Hematopoietic multipotent progenitor cell treated with erythropoietin and hydrocortisone succinate and interleukin-3 and kit ligand, for 17 days (in vitro differentiated cells): ENCODE results near the gene MBOAT7.
A peak's percentile ranks its signal among the peaks of the same experiment; 100 is the strongest.

Source experiments
- DNase-seq: peaks from one replicate; pipeline ENCODE4 v3.0.0-alpha.2; 2015; ENCODE audit warnings: low spot score

MBOAT7 gene

DNA sequence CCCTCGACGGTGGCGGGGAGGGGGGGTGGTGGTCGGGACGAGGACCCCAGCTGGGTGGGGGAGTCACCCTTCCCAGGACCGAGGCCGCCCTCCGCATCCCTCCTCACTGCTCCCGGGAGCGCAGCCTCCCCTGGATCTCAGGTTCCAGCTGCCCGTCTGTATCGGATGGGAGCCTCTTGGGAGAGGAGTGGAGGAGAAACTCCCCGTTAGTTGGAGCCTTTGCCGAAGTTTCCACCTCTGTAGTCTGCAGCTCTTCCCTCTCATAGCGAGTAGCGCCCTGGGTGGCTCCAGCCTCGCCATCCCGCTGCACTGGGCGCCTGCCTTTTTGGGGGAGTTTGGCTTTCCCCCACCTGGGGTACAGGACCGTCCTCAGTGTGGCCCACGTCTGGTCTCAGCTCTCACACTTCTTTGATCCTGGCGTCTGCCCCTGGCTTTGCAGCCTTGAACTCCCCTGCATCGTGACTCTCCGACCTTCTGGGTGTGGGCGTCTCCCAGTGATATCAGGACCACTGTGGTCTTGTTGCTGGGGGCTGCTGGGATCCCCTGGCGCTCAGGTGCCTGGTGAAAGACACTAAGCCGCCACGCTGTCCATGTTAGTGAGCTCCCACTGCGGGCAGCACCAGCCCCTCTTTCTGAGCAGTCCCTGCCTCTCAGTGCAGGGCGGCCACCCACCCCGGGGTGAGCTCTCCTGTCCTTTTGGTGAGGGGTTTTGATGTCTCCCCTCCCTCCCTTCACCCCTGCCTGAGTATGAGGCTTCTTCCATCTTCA is 50.7 kb downstream of the MBOAT7 start:
- no peak for DNase-seq

GRCh38 chr19:54137699-54138488 is 51.5 kb downstream of the MBOAT7 start, which contains the start of gene CNOT3:
CNOT3 (plus strand) TSS chr19:54137762; CDS start chr19:54142979, 5,217 bp downstream.
- no peak for DNase-seq

GRCh38 chr19:54136864-54137698 is 52.3 kb downstream of the MBOAT7 start:
- peak; percentile 100 for DNase-seq

GRCh38 chr19:54136086-54136863 is 53.1 kb downstream of the MBOAT7 start:
- DNase-seq = no peak

DNA sequence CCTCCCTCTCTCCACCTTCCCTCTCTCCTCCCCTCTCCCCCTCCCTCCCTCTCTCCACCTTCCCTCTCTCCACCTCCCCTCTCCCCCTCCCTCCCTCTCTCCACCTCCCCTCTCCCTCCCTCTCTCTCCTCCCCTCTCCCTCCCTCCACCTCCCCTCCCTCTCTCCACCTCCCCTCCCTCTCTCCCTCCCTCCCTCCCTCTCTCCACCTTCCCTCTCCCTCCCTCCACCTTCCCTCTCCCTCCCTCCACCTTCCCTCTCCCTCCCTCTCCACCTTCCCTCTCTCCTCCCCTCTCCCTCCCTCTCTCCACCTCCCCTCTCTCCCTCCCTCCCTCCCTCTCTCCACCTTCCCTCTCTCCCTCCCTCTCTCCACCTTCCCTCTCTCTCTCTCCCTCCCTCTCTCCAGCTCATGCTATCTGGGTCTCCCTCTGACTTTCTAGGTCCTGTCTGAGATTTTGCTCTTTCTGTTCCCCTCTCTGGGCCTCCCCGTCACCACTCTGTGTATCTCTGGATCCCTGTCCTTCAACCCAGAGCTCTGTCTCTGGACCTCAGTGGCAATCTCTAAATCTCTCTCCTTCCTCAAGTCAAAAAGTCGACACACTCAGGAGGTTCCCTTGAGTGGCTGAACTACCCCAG is 55.3 kb downstream of the MBOAT7 start:
- DNase-seq = no peak

DNA sequence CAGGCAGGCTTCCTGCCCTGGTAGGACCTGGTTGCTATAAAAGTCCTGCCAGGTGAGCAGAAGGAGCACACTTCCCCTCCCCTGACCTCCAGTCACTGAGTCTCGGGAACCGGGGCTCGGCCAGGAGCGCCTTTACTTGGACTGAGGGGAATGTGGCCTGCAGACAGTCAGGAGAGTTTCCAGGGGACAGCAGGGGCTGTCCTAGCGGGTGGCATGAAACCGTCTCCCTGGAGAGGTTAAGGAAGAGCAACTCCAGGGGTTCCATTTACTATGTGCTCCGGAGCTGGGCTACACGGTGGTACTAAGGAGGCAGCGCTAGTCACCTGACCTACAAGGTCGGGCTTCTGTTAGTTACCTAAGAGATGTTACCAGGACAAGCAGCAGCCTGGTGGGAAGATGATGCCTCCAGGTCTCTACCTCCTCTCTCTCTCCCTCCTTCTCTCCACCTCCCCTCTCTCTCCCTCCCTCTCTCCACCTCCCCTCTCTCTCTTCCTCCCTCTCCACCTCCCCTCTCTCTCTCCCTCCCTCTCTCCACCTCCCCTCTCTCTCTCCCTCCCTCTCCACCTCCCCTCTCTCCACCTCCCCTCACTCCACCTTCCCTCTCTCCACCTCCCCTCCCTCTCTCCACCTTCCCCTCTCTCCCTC is 55.9 kb downstream of the MBOAT7 start:
- peak; percentile 57 for DNase-seq

DNA sequence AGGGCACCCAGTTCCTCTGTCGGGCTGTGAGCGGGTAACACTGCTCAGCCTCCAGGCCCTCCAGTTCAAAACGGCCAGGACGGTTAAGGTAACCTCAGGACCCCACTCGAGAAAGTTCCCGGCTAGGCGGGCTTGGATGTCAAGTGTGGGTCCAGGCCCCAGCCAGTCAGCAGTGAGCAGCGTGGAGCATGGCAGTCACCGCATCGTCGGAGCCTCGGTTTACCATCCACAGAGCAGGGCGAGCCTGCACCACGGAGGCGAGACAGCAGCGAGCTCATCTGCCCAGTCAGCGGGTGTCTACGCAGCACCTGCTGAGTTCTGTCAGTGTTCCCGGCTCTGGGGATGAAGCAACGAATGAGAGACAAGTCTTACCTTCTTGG is 59.8 kb downstream of the MBOAT7 start:
- DNase-seq = no peak

GRCh38 chr19:54128796-54129616 is 60.4 kb downstream of the MBOAT7 start:
- no peak for DNase-seq

GRCh38 chr19:54128441-54128725 is 61.0 kb downstream of the MBOAT7 start:
- no peak for DNase-seq

DNA sequence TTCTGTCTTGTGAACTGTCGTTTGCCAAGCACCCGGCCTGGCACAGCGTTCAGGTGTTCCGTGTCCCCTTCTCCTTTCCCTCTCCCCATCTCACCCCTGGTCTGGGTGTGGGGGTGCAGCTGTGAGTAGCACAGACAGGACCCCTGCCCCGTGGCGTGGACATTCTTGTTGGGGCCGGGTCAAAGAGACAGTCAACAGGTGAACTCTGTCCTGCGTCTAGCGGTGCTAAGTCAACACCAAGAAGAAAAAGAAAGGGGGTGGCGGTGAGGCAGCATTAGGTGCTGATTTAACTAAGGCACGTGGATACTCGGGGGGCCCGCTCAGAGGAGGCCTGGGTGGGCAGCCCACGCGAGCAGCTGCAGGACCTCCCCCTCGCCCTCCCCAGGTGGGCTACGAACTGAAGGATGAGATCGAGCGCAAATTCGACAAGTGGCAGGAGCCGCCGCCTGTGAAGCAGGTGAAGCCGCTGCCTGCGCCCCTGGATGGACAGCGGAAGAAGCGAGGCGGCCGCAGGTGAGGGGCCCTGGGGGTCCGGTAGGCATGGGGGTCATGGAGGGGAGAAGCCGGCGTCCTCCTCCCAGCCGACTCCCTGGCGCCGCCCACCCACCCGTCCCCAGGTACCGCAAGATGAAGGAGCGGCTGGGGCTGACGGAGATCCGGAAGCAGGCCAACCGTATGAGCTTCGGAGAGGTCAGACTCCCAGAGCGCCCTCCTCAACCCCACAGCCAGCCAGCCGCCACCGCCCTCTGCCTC is 61.5 kb downstream of the MBOAT7 start:
- no peak for DNase-seq

GRCh38 chr19:54125713-54126112 is 63.7 kb downstream of the MBOAT7 start:
- no peak for DNase-seq

DNA sequence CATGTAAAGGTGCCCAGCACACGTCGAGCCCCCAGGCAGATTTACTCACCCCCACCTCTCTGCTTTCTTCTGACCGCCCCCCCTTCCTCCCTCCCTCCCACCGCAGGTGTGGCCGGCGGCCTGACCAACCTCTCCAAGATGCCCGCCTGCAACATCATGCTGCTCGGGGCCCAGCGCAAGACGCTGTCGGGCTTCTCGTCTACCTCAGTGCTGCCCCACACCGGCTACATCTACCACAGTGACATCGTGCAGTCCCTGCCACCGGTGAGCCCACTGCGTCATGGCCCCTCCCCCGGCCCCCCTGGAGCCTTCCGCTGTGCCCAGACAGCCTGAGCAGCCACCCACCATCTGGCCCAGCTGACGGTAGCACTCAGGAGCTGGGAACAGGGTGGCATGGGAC is 65.0 kb downstream of the MBOAT7 start:
- DNase-seq = no peak

- no peak for DNase-seq
These were observed 65.7 kb downstream of the MBOAT7 start for GRCh38 chr19:54123682-54124081.
